Measurements from ENCODE around the gene USP17L19. TPM values are rescaled to one million over a fixed set of nuclear protein-coding genes. Genes with fewer than 3 reads are reported as not detected.
"Not testable (repeated sequence)": the region's sequence is repeated elsewhere in the genome, so short reads cannot be mapped to it uniquely, and the experiment has no call there.

USP17L19 gene, protein sequence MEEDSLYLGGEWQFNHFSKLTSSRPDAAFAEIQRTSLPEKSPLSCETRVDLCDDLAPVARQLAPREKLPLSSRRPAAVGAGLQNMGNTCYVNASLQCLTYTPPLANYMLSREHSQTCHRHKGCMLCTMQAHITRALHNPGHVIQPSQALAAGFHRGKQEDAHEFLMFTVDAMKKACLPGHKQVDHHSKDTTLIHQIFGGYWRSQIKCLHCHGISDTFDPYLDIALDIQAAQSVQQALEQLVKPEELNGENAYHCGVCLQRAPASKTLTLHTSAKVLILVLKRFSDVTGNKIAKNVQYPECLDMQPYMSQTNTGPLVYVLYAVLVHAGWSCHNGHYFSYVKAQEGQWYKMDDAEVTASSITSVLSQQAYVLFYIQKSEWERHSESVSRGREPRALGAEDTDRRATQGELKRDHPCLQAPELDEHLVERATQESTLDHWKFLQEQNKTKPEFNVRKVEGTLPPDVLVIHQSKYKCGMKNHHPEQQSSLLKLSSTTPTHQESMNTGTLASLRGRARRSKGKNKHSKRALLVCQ
- not detected for total RNA-seq (2021; fragmentation: NEBNext Ultra II Directional; extraction: Animal tissue kit (Norgen Biotek cat#: 25700))
- long read RNA-seq: 0 reads

DNA sequence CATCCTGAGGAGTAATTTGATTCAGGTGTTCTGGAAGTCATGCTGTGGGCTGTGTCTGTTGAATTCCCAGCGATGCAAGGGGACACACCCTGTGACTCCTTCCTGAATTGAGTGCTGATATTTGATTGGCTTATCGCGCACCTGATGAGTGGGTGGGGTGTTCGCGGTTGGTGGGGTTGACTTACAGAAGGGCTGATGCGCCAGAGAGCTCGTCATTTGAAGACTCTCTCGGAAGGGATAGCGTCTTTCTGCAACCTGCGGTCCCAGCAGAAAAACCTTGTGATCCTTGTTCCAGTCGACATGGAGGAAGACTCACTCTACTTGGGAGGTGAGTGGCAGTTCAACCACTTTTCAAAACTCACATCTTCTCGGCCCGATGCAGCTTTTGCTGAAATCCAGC is at the start of gene USP17L19:
TSS of gene USP17L19 (plus strand) at position 301 of the 400 bp plus-strand sequence. CDS start at position 301, 0 bp downstream.
- H3K36me3 Mint-ChIP-seq (ENCODE audit: low read depth); H3K27me3 Mint-ChIP-seq (ENCODE audit: insufficient read depth); H3K4me3 Mint-ChIP-seq; H3K4me1 Mint-ChIP-seq (ENCODE audit: low read depth); H3K27ac Mint-ChIP-seq; H3K9me3 Mint-ChIP-seq; DNase-seq: not testable (repeated sequence)

DNA sequence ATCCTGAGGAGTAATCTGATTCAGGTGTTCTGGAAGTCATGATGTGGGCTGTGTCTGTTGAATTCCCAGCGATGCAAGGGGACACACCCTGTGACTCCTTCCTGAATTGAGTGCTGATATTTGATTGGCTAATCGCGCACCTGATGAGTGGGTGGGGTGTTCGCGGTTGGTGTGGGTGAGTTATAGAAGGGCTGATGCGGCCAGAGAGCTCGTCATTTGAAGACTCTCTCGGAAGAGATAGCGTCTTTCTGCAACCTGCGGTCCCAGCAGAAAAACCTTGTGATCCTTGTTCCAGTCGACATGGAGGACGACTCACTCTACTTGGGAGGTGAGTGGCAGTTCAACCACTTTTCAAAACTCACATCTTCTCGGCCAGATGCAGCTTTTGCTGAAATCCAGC is 42.8 kb upstream of the USP17L19 start, which contains the start of gene USP17L10:
TSS of gene USP17L10 (plus strand) at position 301 of the 400 bp plus-strand sequence. CDS start at position 301, 0 bp downstream.
- H3K9me3 Mint-ChIP-seq; H3K27me3 Mint-ChIP-seq (ENCODE audit: insufficient read depth); H3K27ac Mint-ChIP-seq; H3K36me3 Mint-ChIP-seq (ENCODE audit: low read depth); DNase-seq; H3K4me3 Mint-ChIP-seq; H3K4me1 Mint-ChIP-seq (ENCODE audit: low read depth): not testable (repeated sequence)

DNA sequence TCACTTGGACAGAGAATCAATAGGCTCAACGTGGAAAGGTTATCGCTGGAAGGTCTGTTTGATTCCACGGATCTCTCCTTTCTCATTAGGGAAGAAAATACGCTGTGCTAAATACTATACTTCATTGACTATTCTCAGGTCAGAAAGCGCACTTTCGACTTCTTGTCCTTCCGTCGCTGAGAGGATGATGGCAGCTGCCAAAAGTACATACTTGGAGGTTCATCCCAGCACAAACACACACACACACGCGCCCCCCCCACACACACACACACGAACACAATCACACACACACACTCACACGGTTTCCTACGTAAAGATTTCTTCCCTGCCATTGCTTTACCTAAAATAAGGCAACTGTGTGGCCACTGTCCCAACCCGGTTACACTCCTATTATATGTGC is 38.5 kb upstream of the USP17L19 start:
- DNase-seq: peak; percentile 0
- H3K36me3 Mint-ChIP-seq (ENCODE audit: low read depth); H3K27me3 Mint-ChIP-seq (ENCODE audit: insufficient read depth); H3K4me3 Mint-ChIP-seq; H3K9me3 Mint-ChIP-seq; H3K4me1 Mint-ChIP-seq (ENCODE audit: low read depth); H3K27ac Mint-ChIP-seq: not testable (repeated sequence)

DNA sequence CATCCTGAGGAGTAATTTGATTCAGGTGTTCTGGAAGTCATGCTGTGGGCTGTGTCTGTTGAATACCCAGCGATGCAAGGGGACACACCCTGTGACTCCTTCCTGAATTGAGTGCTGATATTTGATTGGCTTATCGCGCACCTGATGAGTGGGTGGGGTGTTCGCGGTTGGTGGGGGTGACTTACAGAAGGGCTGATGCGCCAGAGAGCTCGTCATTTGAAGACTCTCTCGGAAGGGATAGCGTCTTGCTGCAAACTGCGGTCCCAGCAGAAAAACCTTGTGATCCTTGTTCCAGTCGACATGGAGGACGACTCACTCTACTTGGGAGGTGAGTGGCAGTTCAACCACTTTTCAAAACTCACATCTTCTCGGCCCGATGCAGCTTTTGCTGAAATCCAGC is 38.1 kb upstream of the USP17L19 start, which contains the start of gene USP17L11:
TSS of gene USP17L11 (plus strand) at position 301 of the 400 bp plus-strand sequence. CDS start at position 301, 0 bp downstream.
- not testable (repeated sequence) for H3K27me3 Mint-ChIP-seq (ENCODE audit: insufficient read depth); H3K36me3 Mint-ChIP-seq (ENCODE audit: low read depth); H3K4me3 Mint-ChIP-seq; H3K4me1 Mint-ChIP-seq (ENCODE audit: low read depth); H3K27ac Mint-ChIP-seq; H3K9me3 Mint-ChIP-seq; DNase-seq

DNA sequence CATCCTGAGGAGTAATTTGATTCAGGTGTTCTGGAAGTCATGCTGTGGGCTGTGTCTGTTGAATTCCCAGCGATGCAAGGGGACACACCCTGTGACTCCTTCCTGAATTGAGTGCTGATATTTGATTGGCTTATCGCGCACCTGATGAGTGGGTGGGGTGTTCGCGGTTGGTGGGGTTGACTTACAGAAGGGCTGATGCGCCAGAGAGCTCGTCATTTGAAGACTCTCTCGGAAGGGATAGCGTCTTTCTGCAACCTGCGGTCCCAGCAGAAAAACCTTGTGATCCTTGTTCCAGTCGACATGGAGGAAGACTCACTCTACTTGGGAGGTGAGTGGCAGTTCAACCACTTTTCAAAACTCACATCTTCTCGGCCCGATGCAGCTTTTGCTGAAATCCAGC is 33.3 kb upstream of the USP17L19 start, which contains the start of gene USP17L12:
TSS of gene USP17L12 (plus strand) at position 301 of the 400 bp plus-strand sequence. CDS start at position 301, 0 bp downstream.
- not testable (repeated sequence) for H3K27me3 Mint-ChIP-seq (ENCODE audit: insufficient read depth); H3K27ac Mint-ChIP-seq

DNA sequence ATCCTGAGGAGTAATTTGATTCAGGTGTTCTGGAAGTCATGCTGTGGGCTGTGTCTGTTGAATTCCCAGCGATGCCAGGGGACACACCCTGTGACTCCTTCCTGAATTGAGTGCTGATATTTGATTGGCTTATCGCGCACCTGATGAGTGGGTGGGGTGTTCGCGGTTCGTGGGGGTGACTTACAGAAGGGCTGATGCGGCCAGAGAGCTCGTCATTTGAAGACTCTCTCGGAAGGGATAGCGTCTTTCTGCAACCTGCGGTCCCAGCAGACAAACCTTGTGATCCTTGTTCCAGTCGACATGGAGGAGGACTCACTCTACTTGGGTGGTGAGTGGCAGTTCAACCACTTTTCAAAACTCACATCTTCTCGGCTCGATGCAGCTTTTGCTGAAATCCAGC is 28.6 kb upstream of the USP17L19 start, which contains the start of gene USP17L13:
TSS of gene USP17L13 (plus strand) at position 301 of the 400 bp plus-strand sequence. CDS start at position 301, 0 bp downstream.
- H3K27ac Mint-ChIP-seq; H3K27me3 Mint-ChIP-seq (ENCODE audit: insufficient read depth); H3K4me1 Mint-ChIP-seq (ENCODE audit: low read depth); H3K9me3 Mint-ChIP-seq; H3K4me3 Mint-ChIP-seq; H3K36me3 Mint-ChIP-seq (ENCODE audit: low read depth); DNase-seq: not testable (repeated sequence)

More for the DNA sequence above, 33.3 kb upstream of the USP17L19 start, which contains the start of gene USP17L12:
- H3K4me1 Mint-ChIP-seq (ENCODE audit: low read depth); H3K4me3 Mint-ChIP-seq; H3K36me3 Mint-ChIP-seq (ENCODE audit: low read depth); DNase-seq; H3K9me3 Mint-ChIP-seq: not testable (repeated sequence)

DNA sequence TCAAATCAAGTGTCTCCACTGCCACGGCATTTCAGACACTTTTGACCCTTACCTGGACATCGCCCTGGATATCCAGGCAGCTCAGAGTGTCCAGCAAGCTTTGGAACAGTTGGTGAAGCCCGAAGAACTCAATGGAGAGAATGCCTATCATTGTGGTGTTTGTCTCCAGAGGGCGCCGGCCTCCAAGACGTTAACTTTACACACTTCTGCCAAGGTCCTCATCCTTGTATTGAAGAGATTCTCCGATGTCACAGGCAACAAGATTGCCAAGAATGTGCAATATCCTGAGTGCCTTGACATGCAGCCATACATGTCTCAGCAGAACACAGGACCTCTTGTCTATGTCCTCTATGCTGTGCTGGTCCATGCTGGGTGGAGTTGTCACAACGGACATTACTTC is 22.9 kb upstream of the USP17L19 start:
- not testable (repeated sequence) for H3K27ac Mint-ChIP-seq; H3K4me3 Mint-ChIP-seq; DNase-seq; H3K36me3 Mint-ChIP-seq (ENCODE audit: low read depth); H3K9me3 Mint-ChIP-seq; H3K27me3 Mint-ChIP-seq (ENCODE audit: insufficient read depth); H3K4me1 Mint-ChIP-seq (ENCODE audit: low read depth)

DNA sequence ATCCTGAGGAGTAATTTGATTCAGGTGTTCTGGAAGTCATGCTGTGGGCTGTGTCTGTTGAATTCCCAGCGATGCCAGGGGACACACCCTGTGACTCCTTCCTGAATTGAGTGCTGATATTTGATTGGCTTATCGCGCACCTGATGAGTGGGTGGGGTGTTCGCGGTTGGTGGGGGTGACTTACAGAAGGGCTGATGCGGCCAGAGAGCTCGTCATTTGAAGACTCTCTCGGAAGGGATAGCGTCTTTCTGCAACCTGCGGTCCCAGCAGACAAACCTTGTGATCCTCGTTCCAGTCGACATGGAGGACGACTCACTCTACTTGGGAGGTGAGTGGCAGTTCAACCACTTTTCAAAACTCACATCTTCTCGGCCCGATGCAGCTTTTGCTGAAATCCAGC is 19.1 kb upstream of the USP17L19 start, which contains the start of gene USP17L15:
TSS of gene USP17L15 (plus strand) at position 301 of the 400 bp plus-strand sequence. CDS start at position 301, 0 bp downstream.
- H3K27ac Mint-ChIP-seq; H3K27me3 Mint-ChIP-seq (ENCODE audit: insufficient read depth); DNase-seq; H3K4me1 Mint-ChIP-seq (ENCODE audit: low read depth); H3K4me3 Mint-ChIP-seq; H3K36me3 Mint-ChIP-seq (ENCODE audit: low read depth); H3K9me3 Mint-ChIP-seq: not testable (repeated sequence)

DNA sequence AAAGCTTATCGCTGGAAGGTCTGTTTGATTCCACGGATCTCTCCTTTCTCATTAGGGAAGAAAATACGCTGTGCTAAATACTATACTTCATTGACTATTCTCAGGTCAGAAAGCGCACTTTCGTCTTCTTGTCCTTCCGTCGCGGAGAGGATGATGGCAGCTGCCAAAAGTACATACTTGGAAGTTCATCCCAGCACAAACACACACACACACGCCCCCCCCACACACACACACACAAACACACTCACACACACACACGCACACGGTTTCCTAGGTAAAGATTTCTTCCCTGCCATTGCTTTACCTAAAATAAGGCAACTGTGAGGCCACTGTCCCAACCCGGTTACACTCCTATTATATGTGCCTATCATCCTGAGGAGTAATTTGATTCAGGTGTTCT is 14.7 kb upstream of the USP17L19 start:
- H3K9me3 Mint-ChIP-seq; DNase-seq; H3K4me3 Mint-ChIP-seq; H3K36me3 Mint-ChIP-seq (ENCODE audit: low read depth); H3K27ac Mint-ChIP-seq; H3K27me3 Mint-ChIP-seq (ENCODE audit: insufficient read depth); H3K4me1 Mint-ChIP-seq (ENCODE audit: low read depth): not testable (repeated sequence)

DNA sequence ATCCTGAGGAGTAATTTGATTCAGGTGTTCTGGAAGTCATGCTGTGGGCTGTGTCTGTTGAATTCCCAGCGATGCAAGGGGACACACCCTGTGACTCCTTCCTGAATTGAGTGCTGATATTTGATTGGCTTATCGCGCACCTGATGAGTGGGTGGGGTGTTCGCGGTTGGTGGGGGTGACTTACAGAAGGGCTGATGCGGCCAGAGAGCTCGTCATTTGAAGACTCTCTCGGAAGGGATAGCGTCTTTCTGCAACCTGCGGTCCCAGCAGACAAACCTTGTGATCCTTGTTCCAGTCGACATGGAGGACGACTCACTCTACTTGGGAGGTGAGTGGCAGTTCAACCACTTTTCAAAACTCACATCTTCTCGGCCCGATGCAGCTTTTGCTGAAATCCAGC is 9.6 kb upstream of the USP17L19 start, which contains the start of gene USP17L17:
TSS of gene USP17L17 (plus strand) at position 301 of the 400 bp plus-strand sequence. CDS start at position 301, 0 bp downstream.
- not testable (repeated sequence) for H3K27me3 Mint-ChIP-seq (ENCODE audit: insufficient read depth); H3K4me1 Mint-ChIP-seq (ENCODE audit: low read depth); H3K27ac Mint-ChIP-seq; H3K4me3 Mint-ChIP-seq; H3K9me3 Mint-ChIP-seq; H3K36me3 Mint-ChIP-seq (ENCODE audit: low read depth); DNase-seq

DNA sequence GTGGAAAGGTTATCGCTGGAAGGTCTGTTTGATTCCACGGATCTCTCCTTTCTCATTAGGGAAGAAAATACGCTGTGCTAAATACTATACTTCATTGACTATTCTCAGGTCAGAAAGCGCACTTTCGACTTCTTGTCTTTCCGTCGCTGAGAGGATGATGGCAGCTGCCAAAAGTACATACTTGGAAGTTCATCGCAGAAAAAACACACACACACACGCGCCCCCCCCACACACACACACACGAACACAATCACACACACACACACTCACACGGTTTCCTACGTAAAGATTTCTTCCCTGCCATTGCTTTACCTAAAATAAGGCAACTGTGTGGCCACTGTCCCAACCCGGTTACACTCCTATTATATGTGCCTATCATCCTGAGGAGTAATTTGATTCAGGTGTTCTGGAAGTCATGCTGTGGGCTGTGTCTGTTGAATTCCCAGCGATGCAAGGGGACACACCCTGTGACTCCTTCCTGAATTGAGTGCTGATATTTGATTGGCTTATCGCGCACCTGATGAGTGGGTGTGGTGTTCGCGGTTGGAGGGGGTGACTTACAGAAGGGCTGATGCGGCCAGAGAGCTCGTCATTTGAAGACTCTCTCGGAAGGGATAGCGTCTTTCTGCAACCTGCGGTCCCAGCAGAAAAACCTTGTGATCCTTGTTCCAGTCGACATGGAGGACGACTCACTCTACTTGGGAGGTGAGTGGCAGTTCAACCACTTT is 5.1 kb upstream of the USP17L19 start, which contains the start of gene USP17L18:
TSS of gene USP17L18 (plus strand) at position 678 of the 728 bp plus-strand sequence. CDS start at position 678, 0 bp downstream.
- not testable (repeated sequence) for H3K27me3 Mint-ChIP-seq (ENCODE audit: insufficient read depth); H3K4me3 Mint-ChIP-seq; H3K36me3 Mint-ChIP-seq (ENCODE audit: low read depth); H3K9me3 Mint-ChIP-seq; H3K27ac Mint-ChIP-seq; H3K4me1 Mint-ChIP-seq (ENCODE audit: low read depth)
- DNase-seq: peak; percentile 23

DNA sequence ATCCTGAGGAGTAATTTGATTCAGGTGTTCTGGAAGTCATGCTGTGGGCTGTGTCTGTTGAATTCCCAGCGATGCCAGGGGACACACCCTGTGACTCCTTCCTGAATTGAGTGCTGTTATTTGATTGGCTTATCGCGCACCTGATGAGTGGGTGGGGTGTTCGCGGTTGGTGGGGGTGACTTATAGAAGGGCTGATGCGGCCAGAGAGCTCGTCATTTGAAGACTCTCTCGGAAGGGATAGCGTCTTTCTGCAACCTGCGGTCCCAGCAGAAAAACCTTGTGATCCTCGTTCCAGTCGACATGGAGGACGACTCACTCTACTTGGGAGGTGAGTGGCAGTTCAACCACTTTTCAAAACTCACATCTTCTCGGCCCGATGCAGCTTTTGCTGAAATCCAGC is 4.6 kb downstream of the USP17L19 start, which contains the start of gene USP17L20:
TSS of gene USP17L20 (plus strand) at position 301 of the 400 bp plus-strand sequence. CDS start at position 301, 0 bp downstream.
- DNase-seq; H3K36me3 Mint-ChIP-seq (ENCODE audit: low read depth); H3K9me3 Mint-ChIP-seq; H3K27ac Mint-ChIP-seq; H3K4me1 Mint-ChIP-seq (ENCODE audit: low read depth); H3K4me3 Mint-ChIP-seq; H3K27me3 Mint-ChIP-seq (ENCODE audit: insufficient read depth): not testable (repeated sequence)

DNA sequence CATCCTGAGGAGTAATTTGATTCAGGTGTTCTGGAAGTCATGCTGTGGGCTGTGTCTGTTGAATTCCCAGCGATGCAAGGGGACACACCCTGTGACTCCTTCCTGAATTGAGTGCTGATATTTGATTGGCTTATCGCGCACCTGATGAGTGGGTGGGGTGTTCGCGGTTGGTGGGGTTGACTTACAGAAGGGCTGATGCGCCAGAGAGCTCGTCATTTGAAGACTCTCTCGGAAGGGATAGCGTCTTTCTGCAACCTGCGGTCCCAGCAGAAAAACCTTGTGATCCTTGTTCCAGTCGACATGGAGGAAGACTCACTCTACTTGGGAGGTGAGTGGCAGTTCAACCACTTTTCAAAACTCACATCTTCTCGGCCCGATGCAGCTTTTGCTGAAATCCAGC is 9.4 kb downstream of the USP17L19 start, which contains the start of gene USP17L21:
TSS of gene USP17L21 (plus strand) at position 301 of the 400 bp plus-strand sequence. CDS start at position 301, 0 bp downstream.
- H3K4me1 Mint-ChIP-seq (ENCODE audit: low read depth); H3K27ac Mint-ChIP-seq; DNase-seq; H3K36me3 Mint-ChIP-seq (ENCODE audit: low read depth); H3K9me3 Mint-ChIP-seq; H3K4me3 Mint-ChIP-seq; H3K27me3 Mint-ChIP-seq (ENCODE audit: insufficient read depth): not testable (repeated sequence)
